ENCODE measurements around the gene MTA3. TPM values are rescaled to one million over a fixed set of nuclear protein-coding genes. Genes with fewer than 3 reads are reported as not detected.
A peak's percentile ranks its signal among the peaks of the same experiment; 100 is the strongest.

MTA3 gene
- total and polyA plus RNA-seq, 8 donors: 23.9 to 82.8 (median 70.6) TPM

DNA sequence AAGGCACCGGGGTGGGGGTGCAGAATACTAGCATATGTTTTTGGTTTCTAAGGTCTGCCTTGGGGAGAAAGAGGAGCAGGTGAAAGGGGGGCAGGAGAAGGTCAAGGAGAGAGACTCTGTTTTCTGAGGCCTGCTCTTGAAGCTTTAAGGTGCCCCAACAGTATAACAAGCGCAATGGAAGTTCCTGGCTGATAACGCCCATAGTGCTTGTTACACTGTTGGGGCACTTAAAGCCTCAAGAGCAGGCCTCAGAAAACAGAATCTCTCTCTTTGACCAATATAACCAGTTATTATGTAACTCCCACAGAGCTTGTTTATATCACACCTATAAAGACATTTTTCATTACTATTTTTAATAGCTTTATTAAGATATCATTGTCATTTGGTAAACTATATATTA, 179.0 kb downstream of the MTA3 start:
- H3K36me3 ChIP-seq: no peaks in the 10 kb centered on the region
- no peaks in the 10 kb centered on the region for H3K27me3 ChIP-seq
- intact Hi-C loops (cut with DNase I): no loop called here
- H3K4me1 ChIP-seq: peaks cover 0 to 19% of the 10 kb centered on the region in 2 donors
- H3K9me3 ChIP-seq: no peaks in the 10 kb centered on the region
- TF ChIP-seq, protein P1, sequence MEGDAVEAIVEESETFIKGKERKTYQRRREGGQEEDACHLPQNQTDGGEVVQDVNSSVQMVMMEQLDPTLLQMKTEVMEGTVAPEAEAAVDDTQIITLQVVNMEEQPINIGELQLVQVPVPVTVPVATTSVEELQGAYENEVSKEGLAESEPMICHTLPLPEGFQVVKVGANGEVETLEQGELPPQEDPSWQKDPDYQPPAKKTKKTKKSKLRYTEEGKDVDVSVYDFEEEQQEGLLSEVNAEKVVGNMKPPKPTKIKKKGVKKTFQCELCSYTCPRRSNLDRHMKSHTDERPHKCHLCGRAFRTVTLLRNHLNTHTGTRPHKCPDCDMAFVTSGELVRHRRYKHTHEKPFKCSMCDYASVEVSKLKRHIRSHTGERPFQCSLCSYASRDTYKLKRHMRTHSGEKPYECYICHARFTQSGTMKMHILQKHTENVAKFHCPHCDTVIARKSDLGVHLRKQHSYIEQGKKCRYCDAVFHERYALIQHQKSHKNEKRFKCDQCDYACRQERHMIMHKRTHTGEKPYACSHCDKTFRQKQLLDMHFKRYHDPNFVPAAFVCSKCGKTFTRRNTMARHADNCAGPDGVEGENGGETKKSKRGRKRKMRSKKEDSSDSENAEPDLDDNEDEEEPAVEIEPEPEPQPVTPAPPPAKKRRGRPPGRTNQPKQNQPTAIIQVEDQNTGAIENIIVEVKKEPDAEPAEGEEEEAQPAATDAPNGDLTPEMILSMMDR (IDR thresholded peaks at IDR 0.05): no peak
- ATAC-seq (peak; percentile 75), DNase-seq (peak in 1 of 4 donors; percentile 44)
- H3K4me3 ChIP-seq: no peak overlapping the region
- no peak overlapping the region for H3K27ac ChIP-seq

DNA sequence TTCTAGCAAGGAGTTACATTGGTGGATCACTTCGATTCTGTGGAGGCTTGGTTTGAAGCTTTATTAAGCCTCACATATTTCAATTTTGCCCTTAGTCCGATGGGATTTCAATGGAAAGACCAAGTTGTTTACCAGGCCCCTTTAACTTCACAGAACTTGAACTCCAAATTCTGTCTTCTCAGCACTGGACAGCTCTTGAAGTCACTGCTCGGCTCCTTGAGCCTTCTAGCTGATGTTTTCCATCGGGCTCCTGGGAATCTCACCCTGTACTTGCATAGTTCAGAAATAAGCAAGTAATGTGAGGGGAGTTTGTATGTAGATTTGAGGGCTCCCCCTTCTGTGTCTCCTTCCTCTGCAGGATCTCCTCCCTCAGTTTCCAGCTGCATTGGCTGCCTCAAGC, 180.4 kb downstream of the MTA3 start:
- H3K36me3 ChIP-seq: no peaks in the 10 kb centered on the region
- no peak overlapping the region for H3K4me3 ChIP-seq
- ATAC-seq (no peak), DNase-seq (no peak)
- no peaks in the 10 kb centered on the region for H3K9me3 ChIP-seq
- TF ChIP-seq, protein P1 (IDR thresholded peaks at IDR 0.05): no peak
- no peaks in the 10 kb centered on the region for H3K27me3 ChIP-seq
- H3K4me1 ChIP-seq: peaks cover 0 to 33% of the 10 kb centered on the region in 2 donors
- intact Hi-C loops (cut with DNase I): no loop called here
- H3K27ac ChIP-seq: no peak overlapping the region

DNA sequence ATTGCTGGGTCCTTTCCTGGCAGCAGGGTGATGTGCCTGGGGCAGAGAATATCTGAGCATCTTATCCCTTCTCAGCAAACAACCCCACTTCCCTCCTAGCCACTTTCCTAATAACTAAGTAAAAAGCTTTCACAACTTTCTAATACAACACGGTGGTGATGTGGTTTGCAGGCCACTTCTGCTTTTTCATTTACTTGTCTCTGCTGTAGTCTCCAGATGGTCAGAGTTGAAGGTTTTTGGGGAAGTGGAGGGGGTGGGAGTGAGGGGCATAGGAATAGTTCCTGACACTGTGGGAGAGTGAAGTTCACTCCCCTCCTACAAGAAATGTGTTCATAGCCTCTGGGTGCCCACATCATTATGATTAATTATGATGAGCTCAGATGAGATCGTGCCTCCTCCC, 183.9 kb downstream of the MTA3 start:
- ATAC-seq: peak; percentile 60
- intact Hi-C loops (cut with DNase I): no loop called here
- no peaks in the 10 kb centered on the region for H3K27me3 ChIP-seq
- TF ChIP-seq, protein P1 (IDR thresholded peaks at IDR 0.05): no peak
- no peak overlapping the region for H3K4me3 ChIP-seq
- DNase-seq: no peak
- peaks cover 0 to 53% of the 10 kb centered on the region in 2 donors for H3K4me1 ChIP-seq
- no peaks in the 10 kb centered on the region for H3K36me3 ChIP-seq
- no peaks in the 10 kb centered on the region for H3K9me3 ChIP-seq
- peak overlapping the region in 1 of 2 donors; percentile 69 for H3K27ac ChIP-seq

GRCh38 chr2:42752816-42753813, 184.7 kb downstream of the MTA3 start:
- Histone ChIP-seq H3K27me3 (no peaks in the 10 kb centered on the region), H3K36me3 (no peaks in the 10 kb centered on the region), H3K9me3 (no peaks in the 10 kb centered on the region), H3K4me3 (no peak overlapping the region), H3K27ac (peak overlapping the region in 1 of 2 donors; percentile 69), H3K4me1 (peaks cover 0 to 53% of the 10 kb centered on the region in 2 donors)
- DNase-seq (no peak), ATAC-seq (peak; percentile 40)
- intact Hi-C loops (cut with DNase I): no loop called here
- TF ChIP-seq, protein P1 (IDR thresholded peaks at IDR 0.05): no peak

DNA sequence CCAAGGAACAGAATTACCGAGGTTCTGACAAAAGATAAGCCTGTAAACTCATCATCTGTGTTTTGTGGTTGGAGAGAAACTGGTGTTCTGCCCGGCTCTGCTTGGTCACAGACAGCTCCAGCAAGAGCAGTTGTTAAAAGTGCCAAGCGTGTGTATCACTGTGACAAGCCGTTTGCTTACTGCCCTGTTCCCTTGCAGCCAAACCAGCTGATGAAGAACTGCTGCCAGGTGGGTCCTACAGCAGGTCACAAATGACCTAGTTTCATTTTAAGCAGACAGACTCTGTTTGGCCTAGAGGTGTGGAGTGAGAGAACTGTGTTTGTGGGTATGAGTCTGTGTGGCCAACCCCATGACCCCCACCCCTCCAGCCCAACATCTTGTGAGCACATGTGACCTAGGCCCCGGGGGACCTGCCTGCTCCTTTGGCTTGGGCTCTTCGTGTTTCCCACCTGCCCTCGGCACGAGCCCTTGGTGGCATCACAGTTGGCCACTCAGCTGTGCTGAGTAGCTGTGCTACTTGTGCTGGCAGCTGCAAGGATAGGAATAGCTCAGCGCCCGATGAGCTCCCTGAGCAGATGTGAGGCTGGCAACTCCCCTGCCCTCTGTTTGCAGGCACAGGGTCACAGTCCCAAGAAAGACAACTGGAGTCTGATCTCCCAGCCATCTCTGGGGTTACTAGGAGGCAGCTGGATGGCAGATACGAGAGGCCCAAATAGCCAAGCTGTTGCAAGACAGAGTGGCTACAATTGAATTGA, 185.8 kb downstream of the MTA3 start:
- H3K27ac ChIP-seq: peak overlapping the region in 1 of 2 donors; percentile 13
- no peak for ATAC-seq

More for the DNA sequence above, 185.8 kb downstream of the MTA3 start:
- DNase-seq: no peak
- no peaks in the 10 kb centered on the region for H3K9me3 ChIP-seq
- H3K4me3 ChIP-seq: no peak overlapping the region
- H3K27me3 ChIP-seq: no peaks in the 10 kb centered on the region
- peaks cover 0 to 53% of the 10 kb centered on the region in 2 donors for H3K4me1 ChIP-seq
- intact Hi-C loops (cut with DNase I): no loop called here
- TF ChIP-seq, protein P1 (IDR thresholded peaks at IDR 0.05): no peak
- H3K36me3 ChIP-seq: no peaks in the 10 kb centered on the region
